GM12878 (cell line): Measurements from ENCODE around the gene C4orf17. TPM values are rescaled to one million over a fixed set of nuclear protein-coding genes. Genes with fewer than 3 reads are reported as not detected.

Source experiments
- ATAC-seq: fragments of 200-7000 bp; cut with Tn5 transposase; 3 replicates; pipeline ENCODE4 v1.9.1; 2020; ENCODE audit warnings: mild to moderate bottlenecking, moderate library complexity
- BruUV-seq: library from RNA; stranded (reverse); fragments of 400-500 nt; replicated peaks from 2 replicates; lab custom pipeline; 2021; lab: Mats Ljungman, UMichigan
- CTCF ChIA-PET: fragments of 300-600 bp; sonication (Branson Sonifier 250); formaldehyde crosslinking; extraction: SDS; loops from one replicate; lab custom pipeline; 2021; ENCODE audit warnings: inconsistent platforms; lab: Yijun Ruan, JAX
- POLR2A ChIA-PET: fragments of 350-600 bp; formaldehyde crosslinking; extraction: SDS; loops from one replicate; lab custom pipeline; 2021; ENCODE audit warnings: inconsistent platforms; lab: Charles Lee
- RAD21 ChIA-PET: fragments of 300-600 bp; sonication (Branson Sonifier 250); formaldehyde crosslinking; loops from one replicate; lab custom pipeline; 2023; ENCODE audit warnings: antibody characterized with exemption; ENCODE audit not compliant: unreplicated experiment; lab: Charles Lee
- SMC1A ChIA-PET: fragments of 300-600 bp; sonication (Branson Sonifier 250); formaldehyde crosslinking; loops from one replicate; lab custom pipeline; 2023; ENCODE audit not compliant: unreplicated experiment, uncharacterized antibody; lab: Charles Lee
- DNase-seq: peaks from one replicate; pipeline ENCODE4 v3.0.0-alpha.2; 2011; ENCODE audit warnings: low read depth, low spot score
- FAIRE-seq: peaks from 3 replicates; lab custom pipeline; 2011; peaks lifted over from hg19 to GRCh38; lab: Jason Lieb, UNC
- H2AFZ ChIP-seq: 2 replicates; pipeline ENCODE4 v1.6.0; 2011; ENCODE audit warnings: low read depth, low read length, control low read depth; ENCODE audit not compliant: control insufficient read depth
- H3K27ac ChIP-seq: 2 replicates; pipeline ENCODE4 v1.5.1; 2011; ENCODE audit warnings: control low read depth; ENCODE audit not compliant: control insufficient read depth, insufficient read depth
- H3K27me3 ChIP-seq, 2 experiments: replicated peaks in 1 of 2; 2 replicates each; pipeline versions ENCODE4 v1.6.0 to v1.6.1; 2011; ENCODE audit warnings: low read length in 1 of 2; ENCODE audit not compliant: control insufficient read depth in 2 of 2, insufficient read depth in 2 of 2
- H3K36me3 ChIP-seq, 2 experiments: 2 replicates each; pipeline ENCODE4 v1.5.1; 2011; ENCODE audit warnings: low read length in 1 of 2; ENCODE audit not compliant: control insufficient read depth in 2 of 2, insufficient read depth in 2 of 2
- H3K4me1 ChIP-seq: 2 replicates; pipeline ENCODE4 v1.6.1; 2011; ENCODE audit warnings: mild to moderate bottlenecking, low read length, moderate library complexity, mixed read lengths; ENCODE audit not compliant: control insufficient read depth, insufficient read depth
- H3K4me2 ChIP-seq: 2 replicates; pipeline ENCODE4 v1.6.0; 2011; ENCODE audit warnings: control low read depth; ENCODE audit not compliant: control insufficient read depth, insufficient read depth
- H3K4me3 ChIP-seq: fragments of 200-600 bp; sonication (generic); 2 replicates; pipeline ENCODE4 v1.5.1; 2016
- H3K79me2 ChIP-seq: 2 replicates; pipeline ENCODE4 v1.6.0; 2011; ENCODE audit warnings: low read length; ENCODE audit not compliant: control insufficient read depth, insufficient read depth
- H3K9ac ChIP-seq: 2 replicates; pipeline ENCODE4 v1.8.0; 2011; ENCODE audit warnings: low read length, control low read depth, mixed read lengths; ENCODE audit not compliant: control insufficient read depth, insufficient read depth
- H3K9me3 ChIP-seq: replicated peaks from 3 replicates; pipeline ENCODE4 v1.5.1; 2011; ENCODE audit warnings: mild to moderate bottlenecking, low read length; ENCODE audit not compliant: control insufficient read depth, insufficient read depth
- H4K20me1 ChIP-seq: 2 replicates; pipeline ENCODE4 v1.6.0; 2011; ENCODE audit not compliant: control insufficient read depth, insufficient read depth
- CBFB ChIP-seq: IDR thresholded peaks from 2 replicates; pipeline ENCODE4 v1.6.1; 2016; ENCODE audit warnings: antibody characterized with exemption, low read depth
- CHD1 ChIP-seq: IDR thresholded peaks from 2 replicates; pipeline ENCODE4 v1.6.1; 2012; ENCODE audit warnings: low read depth, low read length, improper control_type of control experiment
- KAT2A ChIP-seq: conservative IDR thresholded peaks from 2 replicates; pipeline ENCODE4 v1.6.1; 2011; ENCODE audit warnings: low read depth, low read length; ENCODE audit not compliant: control insufficient read depth
- LARP7 ChIP-seq: fragments of 450-650 bp; IDR thresholded peaks from 2 replicates; pipeline ENCODE4 v1.6.1; 2017; ENCODE audit warnings: mild to moderate bottlenecking
- MXI1 ChIP-seq: fragments of 150-350 bp; IDR thresholded peaks from 2 replicates; pipeline ENCODE4 v1.6.1; 2011; ENCODE audit warnings: low read depth, mild to moderate bottlenecking, inconsistent platforms, low read length, improper control_type of control experiment
- NR2C2 ChIP-seq: IDR thresholded peaks from 2 replicates; pipeline ENCODE4 v1.6.1; 2011; ENCODE audit warnings: borderline replicate concordance, low read depth; ENCODE audit not compliant: control insufficient read depth, insufficient read length
- NR2F1 ChIP-seq: fragments of 450-650 bp; conservative IDR thresholded peaks from 2 replicates; pipeline ENCODE4 v1.6.1; 2017; ENCODE audit warnings: mild to moderate bottlenecking
- PKNOX1 ChIP-seq: fragments of 450-650 bp; IDR thresholded peaks from 2 replicates; pipeline ENCODE4 v1.6.1; 2016; ENCODE audit warnings: mild to moderate bottlenecking
- POLR2AphosphoS5 ChIP-seq: IDR thresholded peaks from 2 replicates; pipeline ENCODE4 v1.6.1; 2011; ENCODE audit warnings: mild to moderate bottlenecking, low read length, inconsistent platforms
- RELA ChIP-seq: fragments of 450-650 bp; IDR thresholded peaks from 2 replicates; pipeline ENCODE4 v1.8.0; 2014; ENCODE audit warnings: borderline replicate concordance; ENCODE audit not compliant: partially characterized antibody
- USF2 ChIP-seq: IDR thresholded peaks from 2 replicates; pipeline ENCODE4 v1.6.1; 2011; ENCODE audit warnings: low read depth, low read length, improper control_type of control experiment, borderline replicate concordance
- ZBTB4 ChIP-seq: fragments of 450-650 bp; formaldehyde crosslinking; IDR thresholded peaks from 2 replicates; pipeline ENCODE4 v1.4.0; 2022; ENCODE audit warnings: mild to moderate bottlenecking, moderate library complexity
- WGBS: methylation state at CpG from one replicate; pipeline ENCODE4 v1.1.6; 2016; ENCODE audit warnings: low lambda C conversion rate; ENCODE audit not compliant: insufficient replicate concordance, insufficient coverage; ENCODE audit errors: missing lambda C conversion rate; 5-methylcytosine and 5-hydroxymethylcytosine counted together
- in situ Hi-C: fragments of 300-500 bp; cut with MboI; formaldehyde crosslinking; loops from 9 replicates; pipeline ENCODE4 v1.14.3; 2018; ENCODE audit warnings: mixed read lengths
- intact Hi-C: fragments of 100-400 bp; cut with micrococcal nuclease; formaldehyde crosslinking; loops from one replicate; pipeline ENCODE4 v1.14.2; 2022; ENCODE audit not compliant: unreplicated experiment
- polyA plus RNA-seq, 11 experiments: library from polyadenylated mRNA; depleted of rRNA in 4 of 11; unstranded in 6 of 11; stranded (reverse) in 5 of 11; fragments of >200 nt; fragmentation: Nextera tagmentation in 4 of 11; fragmentation: Illumina TruSeq in 1 of 11; extraction: Ambion mirVana in 4 of 11; extraction: Trizol in 1 of 11; gene quantifications; 1 replicate in 1 of 11; 2 replicates in 10 of 11; pipeline versions ENCODE4 v1.2.1 to v1.2.3, GENCODE V29; 2011 to 2016; ENCODE audit warnings: inconsistent platforms in 2 of 11, missing spikeins in 2 of 11, low read depth in 1 of 11
- total RNA-seq, 4 experiments: library from RNA; depleted of rRNA in 3 of 4; stranded (reverse); fragments of >200 nt in 3 of 4; fragmentation: Illumina TruSeq in 1 of 4; extraction: Trizol in 1 of 4; gene quantifications; 2 replicates each; pipeline versions ENCODE4 v1.2.1 to v1.2.3, GENCODE V29; 2013 to 2021

C4orf17 gene
- total and polyA plus RNA-seq, 10 of the 15 experiments (the other 5 are each of a cell fraction or from before 2014, with no cell fraction given), result not detected

GRCh38 chr4:99536271-99536670, 25.4 kb downstream of the C4orf17 start:
- DNase-seq (no peak), ATAC-seq (no peak)
- intact Hi-C loops, result no loop called here
- H3K4me3 ChIP-seq, result no peak overlapping the region
- H3K27me3 ChIP-seq, result no peaks in the 10 kb centered on the region
- BruUV-seq, result no TSS peak
- no peak overlapping the region for H3K4me2 ChIP-seq
- no peak overlapping the region for H3K27ac ChIP-seq
- no peak overlapping the region for H2AFZ ChIP-seq
- no peaks in the 10 kb centered on the region for H3K79me2 ChIP-seq
- no peak for TF ChIP-seq KAT2A
- TF ChIP-seq USF2, result no peak
- TF ChIP-seq, all 136 proteins: peak for 0
- no peaks in the 10 kb centered on the region for H4K20me1 ChIP-seq
- no peaks in the 10 kb centered on the region for H3K9me3 ChIP-seq
- ChIA-PET CTCF (interaction anchor here (0.7 kb wide), 1 partner anchor 20 kb away, joined by 3 read pairs; no protein-coding TSS in a partner anchor), SMC1A (no interaction called here), RAD21 (no interaction called here), POLR2A (no interaction called here)
- H3K9ac ChIP-seq, result no peak overlapping the region
- H3K4me1 ChIP-seq, result no peaks in the 10 kb centered on the region
- in situ Hi-C loops, result no loop called here
- FAIRE-seq, result no peak
- 0% methylated on average over 2 of the region's 2 CpGs for WGBS
- no peaks in the 10 kb centered on the region for H3K36me3 ChIP-seq

- FAIRE-seq (no peak), DNase-seq (no peak), ATAC-seq (no peak)
- Histone ChIP-seq H3K9me3 (no peaks in the 10 kb centered on the region), H3K4me3 (no peak overlapping the region), H3K9ac (no peak overlapping the region), H4K20me1 (no peaks in the 10 kb centered on the region), H3K27me3 (no peaks in the 10 kb centered on the region), H3K36me3 (no peaks in the 10 kb centered on the region), H2AFZ (no peak overlapping the region), H3K27ac (no peak overlapping the region), H3K79me2 (no peaks in the 10 kb centered on the region), H3K4me1 (no peaks in the 10 kb centered on the region), H3K4me2 (no peak overlapping the region)
- intact Hi-C loops (no loop called here), in situ Hi-C loops (no loop called here)
- CTCF ChIA-PET, result no interaction called here
- no TSS peak for BruUV-seq
- RAD21 ChIA-PET, result no interaction called here
- SMC1A ChIA-PET, result interaction anchor here (1.1 to 1.6 kb wide), 2 partner anchors 154 to 550 kb away, joined by 3 read pairs; no protein-coding TSS in a partner anchor
- 2% methylated on average over 2 of the region's 2 CpGs for WGBS
- POLR2A ChIA-PET, result no interaction called here
- TF ChIP-seq MXI1 (no peak), NR2C2 (no peak), NR2F1 (no peak), POLR2AphosphoS5 (no peak), CHD1 (no peak), ZBTB4 (no peak), CBFB (no peak), RELA (no peak), PKNOX1 (no peak), LARP7 (no peak)
These were observed 26.0 kb downstream of the C4orf17 start for GRCh38 chr4:99536848-99537247.
